GM19328 (cell line): Measurements from ENCODE around the gene KCNJ15.

Experiments
- ATAC-seq: cut with Tn5 transposase; IDR thresholded peaks from one replicate; pipeline ENCODE4 v1.9.1; 2021; ENCODE audit warnings: mild to moderate bottlenecking, moderate library complexity; ENCODE audit not compliant: unreplicated experiment

Gene KCNJ15

DNA sequence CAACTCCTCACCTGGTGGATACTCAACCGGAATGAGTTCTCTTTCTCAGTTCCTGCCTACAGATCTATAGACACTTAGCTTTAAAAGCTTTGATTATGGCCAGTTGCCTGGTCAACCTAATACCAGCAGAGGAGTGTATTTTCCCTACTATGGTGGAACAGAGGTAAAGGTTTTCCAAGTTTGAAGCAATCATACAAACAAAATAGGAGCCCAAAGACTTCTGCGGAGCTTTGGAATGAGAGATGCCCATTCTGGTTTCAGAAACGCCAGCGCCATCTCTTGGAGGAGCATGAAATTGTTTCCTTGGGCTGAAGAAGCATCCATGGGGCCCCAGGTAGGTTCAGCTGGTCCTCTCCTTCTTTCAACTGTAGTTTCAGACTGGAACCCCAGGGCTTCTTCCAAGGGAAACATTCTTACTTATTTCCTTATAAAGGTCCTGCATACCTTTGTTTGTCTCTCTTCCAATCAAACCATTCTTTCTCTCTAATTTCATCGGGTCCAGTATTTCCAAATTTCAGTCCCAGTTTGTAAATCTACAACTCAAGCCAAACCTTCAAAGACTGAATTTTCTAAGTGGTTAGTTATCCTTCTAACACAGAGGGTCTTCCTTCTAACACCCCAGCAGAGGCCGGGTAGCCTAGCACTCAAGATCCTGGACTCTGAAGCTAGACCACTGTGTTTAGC is 95.9 kb downstream of the KCNJ15 start:
- ATAC-seq = no peak

GRCh38 chr21:38354231-38354630 is 97.4 kb downstream of the KCNJ15 start:
- no peak for ATAC-seq

DNA sequence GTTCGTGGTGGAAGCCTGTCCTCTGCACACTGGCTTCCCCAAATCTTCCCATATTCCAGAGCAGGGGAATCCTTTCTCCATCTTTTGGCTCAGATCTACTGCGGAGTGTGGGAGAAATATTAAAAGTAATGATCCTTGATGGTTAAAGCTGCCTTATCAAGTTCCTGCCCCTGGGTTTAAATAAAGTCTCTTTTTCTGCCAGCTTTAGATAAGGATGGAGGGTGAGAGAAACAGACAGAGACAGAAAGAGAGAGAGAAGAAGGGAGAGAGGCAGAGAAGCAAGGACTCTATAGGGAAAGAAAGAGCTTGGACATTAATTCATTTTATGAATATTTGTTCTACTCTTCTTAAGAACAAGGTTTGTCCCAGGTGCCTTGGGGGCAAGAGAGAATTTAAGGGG is 98.0 kb downstream of the KCNJ15 start:
- ATAC-seq = no peak

DNA sequence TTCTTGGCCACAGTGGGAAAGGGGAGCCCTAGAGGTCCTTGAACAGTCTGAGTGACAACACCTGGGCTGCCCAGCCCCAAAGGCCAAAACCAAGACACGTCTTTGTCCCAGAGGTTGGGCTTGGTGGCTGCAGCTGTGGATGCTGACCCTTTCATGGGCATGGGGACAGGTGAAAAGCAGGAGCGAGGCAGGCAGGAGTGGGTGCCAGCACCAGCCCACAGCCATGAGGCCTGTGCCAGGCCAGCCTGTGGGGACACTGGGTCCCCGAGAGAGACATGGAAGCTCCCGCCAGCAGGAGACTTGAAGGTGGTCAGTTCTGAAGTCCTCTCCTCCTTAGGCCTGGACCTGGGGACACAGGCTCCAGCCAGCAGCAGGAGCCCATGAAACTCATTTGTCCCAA is 98.6 kb downstream of the KCNJ15 start:
- ATAC-seq = no peak

DNA sequence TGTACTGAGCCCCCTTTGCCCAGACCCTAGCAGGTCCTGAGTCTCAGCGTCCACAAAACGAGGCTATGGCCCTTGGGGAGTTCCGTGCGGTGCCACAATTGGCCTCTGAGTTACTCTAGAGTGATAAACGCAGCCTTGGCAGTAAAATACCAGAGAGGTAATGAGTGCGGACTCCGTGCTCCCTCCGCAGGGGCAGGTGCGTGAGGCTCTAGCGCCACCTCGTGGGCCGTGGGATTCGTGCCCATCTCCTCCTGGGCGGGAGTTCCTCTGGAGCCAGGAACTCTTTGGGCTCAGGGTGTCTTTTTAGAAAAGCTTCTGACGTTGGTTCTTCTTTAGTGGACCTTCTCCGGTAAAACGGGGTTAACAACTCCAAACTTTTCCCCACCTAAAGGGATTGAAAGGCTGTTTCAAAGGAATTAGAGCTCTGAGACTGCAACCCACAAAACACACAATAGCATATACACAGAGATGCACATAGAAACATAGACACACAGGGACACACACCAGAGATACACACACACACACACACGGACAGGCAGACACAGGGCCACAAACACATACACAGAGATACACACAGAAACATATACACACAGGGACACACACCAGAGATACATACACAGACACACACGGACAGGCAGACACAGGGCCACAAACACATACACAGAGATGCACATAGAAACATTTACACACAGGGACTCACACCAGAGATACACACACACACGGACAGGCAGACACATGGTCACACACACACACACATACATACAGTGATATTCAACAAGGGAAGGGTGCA is 99.4 kb downstream of the KCNJ15 start:
- peak; percentile 65 for ATAC-seq
